ENCODE data around the gene TMEM125. TPM values are rescaled to one million over a fixed set of nuclear protein-coding genes. Genes with fewer than 3 reads are reported as not detected.

TMEM125 gene
- polyA plus RNA-seq, 3 donors: not detected

- no peak for DNase-seq
- Mint-ChIP-seq H3K4me1 (peaks cover 9% of the 10 kb centered on the region), H3K4me3 (no peak overlapping the region), H3K36me3 (no peaks in the 10 kb centered on the region), H3K27me3 (ENCODE audit: low read depth in 3 of 3) (peaks cover 0 to 1% (median 0%) of the 10 kb centered on the region in 3 donors), H3K9me3 (peaks cover 7 to 13% (median 12%) of the 10 kb centered on the region in 7 donors), H3K27ac (peak overlapping the region in 1 of 7 donors; percentile 58)
- H3K4me1 ChIP-seq (ENCODE audit: control insufficient read depth in 1 of 2, insufficient read depth in 2 of 2, low read length in 2 of 2): peaks cover 0 to 8% of the 10 kb centered on the region in 2 donors
- H3K36me3 ChIP-seq (replicated peaks in 1 of 2; ENCODE audit: control insufficient read depth in 1 of 2, insufficient read depth in 2 of 2, low read length in 2 of 2): no peaks in the 10 kb centered on the region
- H3K27ac ChIP-seq (ENCODE audit: low read depth in 1 of 2, low read length in 2 of 2): no peak overlapping the region
- no peaks in the 10 kb centered on the region for H4K20me1 ChIP-seq (ENCODE audit: insufficient read depth, low read length)
- no peak overlapping the region for H3K9ac ChIP-seq (ENCODE audit: insufficient read depth, low read length, poor library complexity, severe bottlenecking)
- no peak overlapping the region for H2AFZ ChIP-seq (ENCODE audit: insufficient read depth, low read depth, low read length, poor library complexity, severe bottlenecking)
- intact Hi-C loops (cut with micrococcal nuclease): no loop called here
- no peak for TF ChIP-seq CTCF (IDR thresholded peaks at IDR 0.05)
- no peaks in the 10 kb centered on the region for H3K79me2 ChIP-seq (ENCODE audit: insufficient read depth, low read length)
- 86% methylated on average over 3 of the region's 6 CpGs for WGBS (ENCODE audit: insufficient coverage)
- no peak overlapping the region for H3K4me3 ChIP-seq (replicated peaks in 1 of 3; ENCODE audit: low read depth in 2 of 3, low read length in 3 of 3)
- no peaks in the 10 kb centered on the region for H3K27me3 ChIP-seq (ENCODE audit: control insufficient read depth in 2 of 2, insufficient read depth in 2 of 2, low read length in 2 of 2)
- peaks cover 0 to 7% of the 10 kb centered on the region in 2 donors for H3K9me3 ChIP-seq (replicated peaks in 1 of 2; ENCODE audit: control insufficient read depth in 1 of 2, insufficient read depth in 1 of 2, low read length in 2 of 2)
- no peak overlapping the region for H3K4me2 ChIP-seq (replicated peaks; ENCODE audit: extremely low read depth, low read length, poor library complexity, severe bottlenecking)
Observed at GRCh38 chr1:43243299-43243698, 26.5 kb upstream of the TMEM125 start.

GRCh38 chr1:43246466-43247213, 23.1 kb upstream of the TMEM125 start:
- no peaks in the 10 kb centered on the region for H3K36me3 Mint-ChIP-seq
- H3K79me2 ChIP-seq (ENCODE audit: insufficient read depth, low read length): no peaks in the 10 kb centered on the region
- no peaks in the 10 kb centered on the region for H3K4me1 Mint-ChIP-seq
- no peaks in the 10 kb centered on the region for H3K4me1 ChIP-seq (ENCODE audit: control insufficient read depth in 1 of 2, insufficient read depth in 2 of 2, low read length in 2 of 2)
- peaks cover 9 to 22% (median 14%) of the 10 kb centered on the region in 7 donors for H3K9me3 Mint-ChIP-seq
- peaks cover 0 to 3% (median 0%) of the 10 kb centered on the region in 3 donors for H3K27me3 Mint-ChIP-seq (ENCODE audit: low read depth in 3 of 3)
- no peak overlapping the region for H3K27ac ChIP-seq (ENCODE audit: low read depth in 1 of 2, low read length in 2 of 2)
- H3K36me3 ChIP-seq (replicated peaks in 1 of 2; ENCODE audit: control insufficient read depth in 1 of 2, insufficient read depth in 2 of 2, low read length in 2 of 2): no peaks in the 10 kb centered on the region
- intact Hi-C loops (cut with micrococcal nuclease): no loop called here
- peaks cover 0 to 11% of the 10 kb centered on the region in 2 donors for H3K9me3 ChIP-seq (replicated peaks in 1 of 2; ENCODE audit: control insufficient read depth in 1 of 2, insufficient read depth in 1 of 2, low read length in 2 of 2)
- no peaks in the 10 kb centered on the region for H3K27me3 ChIP-seq (ENCODE audit: control insufficient read depth in 2 of 2, insufficient read depth in 2 of 2, low read length in 2 of 2)
- no peak overlapping the region for H3K4me3 ChIP-seq (replicated peaks in 1 of 3; ENCODE audit: low read depth in 2 of 3, low read length in 3 of 3)
- no peak overlapping the region for H3K27ac Mint-ChIP-seq
- WGBS (ENCODE audit: insufficient coverage): 93% methylated on average over 2 of the region's 4 CpGs
- H3K4me3 Mint-ChIP-seq: no peak overlapping the region
- H3K4me2 ChIP-seq (replicated peaks; ENCODE audit: extremely low read depth, low read length, poor library complexity, severe bottlenecking): no peak overlapping the region
- no peak overlapping the region for H2AFZ ChIP-seq (ENCODE audit: insufficient read depth, low read depth, low read length, poor library complexity, severe bottlenecking)
- H3K9ac ChIP-seq (ENCODE audit: insufficient read depth, low read length, poor library complexity, severe bottlenecking): no peak overlapping the region
- no peak for TF ChIP-seq CTCF (IDR thresholded peaks at IDR 0.05)
- DNase-seq: no peak
- H4K20me1 ChIP-seq (ENCODE audit: insufficient read depth, low read length): no peaks in the 10 kb centered on the region

Data from CD14-positive monocyte (primary cell).